Mammary epithelial cell (primary cell): ENCODE data around the gene SMYD3.

Experiments
- CTCF ChIP-seq, 2 donors: IDR thresholded peaks in 1 of 2; conservative IDR thresholded peaks in 1 of 2; 2 replicates each; pipeline ENCODE4 v1.5.1; 2011 to 2012; ENCODE audit warnings: inconsistent platforms in 2 of 2, low read length in 2 of 2, mild to moderate bottlenecking in 2 of 2, control low read depth in 1 of 2, low read depth in 1 of 2; ENCODE audit not compliant: insufficient read depth in 1 of 2; ENCODE audit errors: extremely low read depth in 1 of 2
- EZH2 ChIP-seq: IDR thresholded peaks from 2 replicates; pipeline ENCODE4 v1.6.1; 2012; ENCODE audit warnings: low read length, inconsistent platforms, borderline replicate concordance

- TF ChIP-seq CTCF (conservative IDR thresholded peaks at IDR 0.05 in 1 of 2, IDR thresholded peaks at IDR 0.05 in 1 of 2; ENCODE audit: extremely low read depth in 1 of 2, insufficient read depth in 1 of 2, low read depth in 1 of 2, low read length in 2 of 2): no peak
- no peak for TF ChIP-seq EZH2
Measured at GRCh38 chr1:245872475-245872874, 634.6 kb downstream of the SMYD3 start.
